GM10266 (cell line): ENCODE measurements around the gene CPA4.
"Not testable (repeated sequence)": the region's sequence is repeated elsewhere in the genome, so short reads cannot be mapped to it uniquely, and the experiment has no call there.

ENCODE experiments used
- DNase-seq: peaks from one replicate; pipeline ENCODE4 v3.0.0; 2012; ENCODE audit errors: extremely low spot score
- CTCF ChIP-seq: IDR thresholded peaks from 2 replicates; pipeline ENCODE4 v1.5.1; 2012; ENCODE audit warnings: mild to moderate bottlenecking, low read depth; ENCODE audit not compliant: control insufficient read depth, insufficient read depth; ENCODE audit errors: missing control alignments

The CPA4 gene

GRCh38 chr7:130304878-130305277 is 11.9 kb downstream of the CPA4 start:
- DNase-seq, result no peak
- TF ChIP-seq CTCF, result no peak

GRCh38 chr7:130305433-130306042 is 12.6 kb downstream of the CPA4 start:
- no peak for TF ChIP-seq CTCF
- no peak for DNase-seq

- DNase-seq, result peak; percentile 23
- TF ChIP-seq CTCF, result no peak
Observed at GRCh38 chr7:130309986-130310385, 17.0 kb downstream of the CPA4 start.

DNA sequence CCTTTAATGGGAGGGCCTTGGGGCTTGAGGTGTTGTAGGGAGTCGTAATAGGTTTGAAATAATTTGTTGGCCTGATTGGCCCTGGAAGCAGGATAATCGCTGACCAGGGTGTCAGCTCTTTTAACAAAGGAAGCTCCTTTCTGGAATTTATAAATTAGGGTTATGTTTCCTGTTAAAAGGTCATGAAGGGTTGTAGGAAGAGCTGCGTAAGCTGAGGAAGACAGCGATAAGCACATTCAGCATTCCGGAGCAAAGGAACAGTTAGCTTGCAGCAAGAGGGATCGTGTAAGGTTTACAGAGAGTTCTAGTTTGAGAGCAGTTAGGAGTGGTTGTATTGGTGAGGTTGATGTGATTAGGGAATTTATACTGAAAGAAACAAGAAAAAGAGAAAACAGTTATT is 21.3 kb downstream of the CPA4 start:
- no peak for TF ChIP-seq CTCF
- no peak for DNase-seq

- DNase-seq, result no peak
- TF ChIP-seq CTCF, result no peak
Observed at GRCh38 chr7:130319541-130319940, 26.6 kb downstream of the CPA4 start.

DNA sequence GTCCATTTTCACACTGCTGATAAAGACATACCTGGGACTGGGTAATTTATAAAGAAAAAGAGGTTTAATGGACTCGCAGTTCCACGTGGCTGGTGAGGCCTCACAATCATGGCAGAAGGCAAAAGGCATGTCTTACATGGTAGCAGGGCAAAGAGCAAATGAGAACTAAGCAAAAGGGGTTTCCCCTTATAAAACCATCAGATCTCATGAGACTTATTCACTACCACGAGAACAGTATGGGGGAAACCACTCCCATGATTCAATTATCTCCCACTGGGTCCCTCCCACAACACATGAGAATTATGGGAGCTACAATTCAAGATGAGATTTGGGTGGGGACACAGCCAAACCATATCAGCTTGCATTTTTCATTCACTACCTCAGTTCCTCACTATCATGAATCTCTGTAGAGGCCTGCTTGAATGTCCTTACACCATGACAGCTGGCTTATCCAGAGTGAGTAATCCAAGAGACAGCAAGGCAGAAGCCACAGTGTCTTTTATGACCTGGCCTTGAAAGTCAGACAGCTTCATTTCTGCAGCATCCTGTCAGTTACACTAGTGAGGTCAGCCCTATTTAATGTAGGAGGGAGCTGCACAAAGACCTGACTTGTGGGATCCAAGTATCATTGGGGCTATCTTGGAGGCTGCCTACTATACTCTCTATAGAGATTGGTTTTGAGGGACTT is 28.7 kb downstream of the CPA4 start:
- not testable (repeated sequence) for DNase-seq

DNA sequence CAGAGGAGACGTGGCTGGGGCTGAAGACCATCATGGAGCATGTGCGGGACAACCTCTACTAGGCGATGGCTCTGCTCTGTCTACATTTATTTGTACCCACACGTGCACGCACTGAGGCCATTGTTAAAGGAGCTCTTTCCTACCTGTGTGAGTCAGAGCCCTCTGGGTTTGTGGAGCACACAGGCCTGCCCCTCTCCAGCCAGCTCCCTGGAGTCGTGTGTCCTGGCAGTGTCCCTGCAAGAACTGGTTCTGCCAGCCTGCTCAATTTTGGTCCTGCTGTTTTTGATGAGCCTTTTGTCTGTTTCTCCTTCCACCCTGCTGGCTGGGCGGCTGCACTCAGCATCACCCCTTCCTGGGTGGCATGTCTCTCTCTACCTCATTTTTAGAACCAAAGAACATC is 29.7 kb downstream of the CPA4 start:
- TF ChIP-seq CTCF, result no peak
- no peak for DNase-seq
